GM13976 (cell line): ENCODE measurements around the gene EVX2.
A peak's percentile ranks its signal among the peaks of the same experiment; 100 is the strongest.

Source experiments
- DNase-seq: peaks from one replicate; pipeline ENCODE4 v3.0.0; 2012; ENCODE audit warnings: low spot score
- CTCF ChIP-seq: IDR thresholded peaks from 2 replicates; pipeline ENCODE4 v1.5.1; 2012; ENCODE audit warnings: borderline replicate concordance, mild to moderate bottlenecking; ENCODE audit not compliant: insufficient read depth; ENCODE audit errors: extremely low read depth, missing control alignments, control extremely low read depth
- in situ Hi-C: fragments of 300-500 bp; cut with MboI; formaldehyde crosslinking; loops from one replicate; pipeline ENCODE4 v1.12.0; 2022; ENCODE audit warnings: low sequenced_read_pairs, mixed read lengths, inconsistent platforms; ENCODE audit not compliant: unreplicated experiment

EVX2 gene

GRCh38 chr2:176091329-176092258 is 7.8 kb upstream of the EVX2 start:
- TF ChIP-seq CTCF: no peak
- in situ Hi-C loops: loop anchor here (25.0 kb wide), 1 partner anchor 729 kb away; no protein-coding TSS in a partner anchor
- DNase-seq: no peak

GRCh38 chr2:176090862-176091261 is 7.1 kb upstream of the EVX2 start:
- in situ Hi-C loops: loop anchor here (25.0 kb wide), 1 partner anchor 729 kb away; no protein-coding TSS in a partner anchor
- no peak for DNase-seq
- no peak for TF ChIP-seq CTCF

GRCh38 chr2:176089843-176090395 is 6.2 kb upstream of the EVX2 start:
- TF ChIP-seq CTCF: no peak
- DNase-seq: no peak
- in situ Hi-C loops: loop anchor here (25.0 kb wide), 1 partner anchor 728 kb away; no protein-coding TSS in a partner anchor

GRCh38 chr2:176088937-176089842 is 5.4 kb upstream of the EVX2 start:
- DNase-seq: no peak
- in situ Hi-C loops: loop anchor here (25.0 kb wide), 1 partner anchor 727 kb away; no protein-coding TSS in a partner anchor
- TF ChIP-seq CTCF: no peak

GRCh38 chr2:176088048-176088936 is 4.5 kb upstream of the EVX2 start:
- DNase-seq: peak; percentile 76
- in situ Hi-C loops: loop anchor here (25.0 kb wide), 1 partner anchor 726 kb away; no protein-coding TSS in a partner anchor
- peak; percentile 81 for TF ChIP-seq CTCF
